SU-DHL-6 (cell line): ENCODE results near the gene SPINK2.

Experiments
- H2AFZ ChIP-seq: fragments of 200-600 bp; sonication (generic); 2 replicates; pipeline ENCODE4 v1.6.1; 2014; ENCODE audit warnings: low read depth, mild to moderate bottlenecking, moderate library complexity, mixed read lengths, antibody characterized with exemption, low read length; ENCODE audit not compliant: severe bottlenecking
- H3F3A ChIP-seq: fragments of 200-600 bp; shearing (Covaris generic); 2 replicates; pipeline ENCODE4 v1.6.0; 2016; ENCODE audit warnings: antibody characterized with exemption, mild to moderate bottlenecking; ENCODE audit not compliant: insufficient read depth
- H3K27ac ChIP-seq: fragments of 200-600 bp; sonication (generic); 2 replicates; pipeline ENCODE4 v1.5.1; 2016; ENCODE audit warnings: low read depth, mild to moderate bottlenecking, low read length, moderate library complexity, mixed read lengths
- H3K27me3 ChIP-seq: fragments of 200-600 bp; sonication (generic), shearing (Covaris generic); 2 replicates; pipeline ENCODE4 v1.6.0; 2014; ENCODE audit warnings: mild to moderate bottlenecking, low read length
- H3K36me3 ChIP-seq: fragments of 200-600 bp; sonication (generic); 2 replicates; pipeline ENCODE4 v1.6.1; 2014; ENCODE audit warnings: mild to moderate bottlenecking, low read length, mixed read lengths
- H3K4me2 ChIP-seq: fragments of 300-600, 200-600 bp; shearing (Covaris generic), sonication (generic); 2 replicates; pipeline ENCODE4 v1.6.0; 2014; ENCODE audit warnings: low read length, low read depth, mild to moderate bottlenecking; ENCODE audit not compliant: poor library complexity, severe bottlenecking
- H3K4me3 ChIP-seq: fragments of 200-600 bp; sonication (generic); 2 replicates; pipeline ENCODE4 v1.5.1; 2014; ENCODE audit warnings: antibody characterized with exemption, low read length, mild to moderate bottlenecking, mixed read lengths; ENCODE audit not compliant: insufficient read depth, poor library complexity, severe bottlenecking
- H3K79me2 ChIP-seq: fragments of 200-600 bp; sonication (generic); 2 replicates; pipeline ENCODE4 v1.6.1; 2014; ENCODE audit warnings: mild to moderate bottlenecking, low read length, moderate library complexity; ENCODE audit not compliant: insufficient read depth
- H3K9ac ChIP-seq: fragments of 200-600 bp; sonication (generic); 2 replicates; pipeline ENCODE4 v1.7.0; 2014; ENCODE audit warnings: mild to moderate bottlenecking, low read length
- H3K9me2 ChIP-seq: fragments of 200-600 bp; sonication (generic); replicated peaks from 2 replicates; pipeline ENCODE4 v1.6.1; 2014; ENCODE audit warnings: low read length; ENCODE audit not compliant: insufficient read depth
- H3K9me3 ChIP-seq: fragments of 200-600 bp; sonication (generic); 2 replicates; pipeline ENCODE4 v1.6.1; 2014; ENCODE audit warnings: low read length, mixed read lengths; ENCODE audit not compliant: insufficient read depth
- H4K20me1 ChIP-seq: fragments of 200-600 bp; sonication (generic); 2 replicates; pipeline ENCODE4 v1.6.1; 2014; ENCODE audit warnings: low read depth, mild to moderate bottlenecking, antibody characterized with exemption, low read length, moderate library complexity, mixed read lengths
- CTCF ChIP-seq: fragments of 200-600 bp; sonication (generic); IDR thresholded peaks from one replicate; pipeline ENCODE4 v1.5.1; 2017; ENCODE audit warnings: antibody characterized with exemption, mild to moderate bottlenecking, low read length, moderate library complexity; ENCODE audit not compliant: insufficient read depth, poor library complexity, severe bottlenecking
- EZH2phosphoT487 ChIP-seq: fragments of 200-600 bp; sonication (generic), shearing (Covaris generic); conservative IDR thresholded peaks from 2 replicates; pipeline ENCODE4 v1.6.1; 2018; ENCODE audit warnings: mild to moderate bottlenecking, antibody characterized with exemption, low read length, moderate library complexity, mixed read lengths

SPINK2 gene

GRCh38 chr4:56787380-56787779 is 34.1 kb downstream of the SPINK2 start:
- Histone ChIP-seq H3F3A (no peaks in the 10 kb centered on the region), H3K79me2 (no peaks in the 10 kb centered on the region), H3K9me2 (no peaks in the 10 kb centered on the region), H2AFZ (no peak overlapping the region), H4K20me1 (no peaks in the 10 kb centered on the region), H3K4me2 (no peak overlapping the region), H3K9me3 (no peaks in the 10 kb centered on the region), H3K27me3 (no peaks in the 10 kb centered on the region), H3K36me3 (no peaks in the 10 kb centered on the region), H3K4me3 (no peak overlapping the region), H3K9ac (no peak overlapping the region), H3K27ac (no peak overlapping the region)
- TF ChIP-seq CTCF = no peak
- no peak for TF ChIP-seq EZH2phosphoT487

GRCh38 chr4:56786955-56787354 is 34.5 kb downstream of the SPINK2 start:
- no peaks in the 10 kb centered on the region for H4K20me1 ChIP-seq
- H3K9me3 ChIP-seq = no peaks in the 10 kb centered on the region
- H3K27ac ChIP-seq = no peak overlapping the region
- no peaks in the 10 kb centered on the region for H3K36me3 ChIP-seq
- no peak overlapping the region for H3K9ac ChIP-seq
- H3K27me3 ChIP-seq = no peaks in the 10 kb centered on the region
- H3K4me2 ChIP-seq = no peak overlapping the region
- H2AFZ ChIP-seq = no peak overlapping the region
- H3K4me3 ChIP-seq = no peak overlapping the region
- no peaks in the 10 kb centered on the region for H3F3A ChIP-seq
- no peaks in the 10 kb centered on the region for H3K79me2 ChIP-seq
- H3K9me2 ChIP-seq = no peaks in the 10 kb centered on the region
- TF ChIP-seq CTCF (no peak), EZH2phosphoT487 (no peak)

GRCh38 chr4:56783986-56784385 is 37.5 kb downstream of the SPINK2 start:
- Histone ChIP-seq H2AFZ (no peak overlapping the region), H3K9me3 (no peaks in the 10 kb centered on the region), H3K36me3 (no peaks in the 10 kb centered on the region), H3K27ac (no peak overlapping the region), H3K4me2 (no peak overlapping the region), H3K9me2 (no peaks in the 10 kb centered on the region), H3K9ac (no peak overlapping the region), H3F3A (no peaks in the 10 kb centered on the region), H3K27me3 (no peaks in the 10 kb centered on the region), H3K79me2 (no peaks in the 10 kb centered on the region), H3K4me3 (no peak overlapping the region), H4K20me1 (no peaks in the 10 kb centered on the region)
- TF ChIP-seq CTCF (no peak), EZH2phosphoT487 (no peak)
